Subcutaneous abdominal adipose tissue (tissue), 5 donors: Measurements from ENCODE around the gene TMEM266.

Source experiments
- H3K27ac ChIP-seq: one replicate; pipeline ENCODE4 v1.7.0; 2013; ENCODE audit warnings: low read depth, mild to moderate bottlenecking, inconsistent platforms, low read length, moderate library complexity
- H3K27me3 ChIP-seq, 5 donors: one replicate each; pipeline ENCODE4 v1.7.0; 2013; ENCODE audit warnings: low read length in 5 of 5, inconsistent platforms in 1 of 5; ENCODE audit not compliant: control insufficient read depth in 5 of 5, insufficient read depth in 4 of 5
- H3K36me3 ChIP-seq, 5 donors: one replicate each; pipeline ENCODE4 v1.7.0; 2013; ENCODE audit warnings: low read length in 5 of 5; ENCODE audit not compliant: control insufficient read depth in 5 of 5, insufficient read depth in 5 of 5
- H3K4me1 ChIP-seq, 5 donors: one replicate each; pipeline ENCODE4 v1.7.0; 2013; ENCODE audit warnings: low read length in 5 of 5, mild to moderate bottlenecking in 3 of 5, moderate library complexity in 1 of 5; ENCODE audit not compliant: control insufficient read depth in 5 of 5, insufficient read depth in 5 of 5
- H3K4me3 ChIP-seq, 5 donors: one replicate each; pipeline ENCODE4 v1.7.0; 2013; ENCODE audit warnings: low read length in 5 of 5, low read depth in 1 of 5
- H3K9ac ChIP-seq, 5 donors: one replicate each; pipeline ENCODE4 v1.7.0; 2013; ENCODE audit warnings: low read length in 5 of 5, mild to moderate bottlenecking in 4 of 5, moderate library complexity in 3 of 5
- H3K9me3 ChIP-seq, 5 donors: one replicate each; pipeline ENCODE4 v1.7.0; 2013; ENCODE audit warnings: low read length in 5 of 5; ENCODE audit not compliant: control insufficient read depth in 5 of 5
- donor health status: healthy.
- donor health status: healthy.
- donor health status: healthy.
- donor health status: healthy.
- donor health status: healthy.

Gene TMEM266

DNA sequence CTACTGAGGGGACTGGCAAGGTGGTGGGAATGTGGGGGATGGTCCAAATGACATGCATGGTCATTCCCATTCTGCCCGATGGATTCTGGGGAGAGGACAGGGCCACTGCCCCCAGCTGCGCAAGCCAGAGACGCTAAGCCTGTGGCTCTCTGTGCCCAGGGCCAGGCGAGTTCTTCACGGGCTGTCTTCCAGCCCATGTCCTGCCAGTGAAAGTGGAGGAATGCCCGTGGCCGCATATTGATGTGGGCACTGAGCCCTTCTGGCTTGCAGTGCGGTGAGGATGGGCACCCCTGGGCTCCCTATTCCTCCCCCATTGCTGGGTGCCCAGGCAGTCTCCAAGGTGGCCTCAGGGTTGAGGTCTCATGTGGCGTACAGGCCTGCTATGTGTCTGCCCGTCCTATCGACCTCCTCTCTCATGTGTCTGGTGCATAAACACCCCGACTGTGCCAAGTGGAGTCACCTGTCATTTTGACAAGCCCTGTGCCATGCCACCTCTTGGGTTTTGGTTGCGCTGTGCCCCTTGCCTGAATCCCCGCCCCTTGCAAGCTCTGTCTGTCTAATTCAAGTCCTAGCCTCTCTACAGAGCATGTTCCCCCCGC is 116.8 kb downstream of the TMEM266 start:
- peaks cover 0 to 14% (median 10%) of the 10 kb centered on the region in 5 donors for H3K4me1 ChIP-seq
- no peaks in the 10 kb centered on the region for H3K36me3 ChIP-seq
- H3K27me3 ChIP-seq: peaks cover 0 to 43% (median 22%) of the 10 kb centered on the region in 5 donors
- H3K4me3 ChIP-seq: no peak overlapping the region
- no peak overlapping the region for H3K27ac ChIP-seq
- peaks cover 0 to 7% (median 0%) of the 10 kb centered on the region in 5 donors for H3K9me3 ChIP-seq
- no peak overlapping the region for H3K9ac ChIP-seq

DNA sequence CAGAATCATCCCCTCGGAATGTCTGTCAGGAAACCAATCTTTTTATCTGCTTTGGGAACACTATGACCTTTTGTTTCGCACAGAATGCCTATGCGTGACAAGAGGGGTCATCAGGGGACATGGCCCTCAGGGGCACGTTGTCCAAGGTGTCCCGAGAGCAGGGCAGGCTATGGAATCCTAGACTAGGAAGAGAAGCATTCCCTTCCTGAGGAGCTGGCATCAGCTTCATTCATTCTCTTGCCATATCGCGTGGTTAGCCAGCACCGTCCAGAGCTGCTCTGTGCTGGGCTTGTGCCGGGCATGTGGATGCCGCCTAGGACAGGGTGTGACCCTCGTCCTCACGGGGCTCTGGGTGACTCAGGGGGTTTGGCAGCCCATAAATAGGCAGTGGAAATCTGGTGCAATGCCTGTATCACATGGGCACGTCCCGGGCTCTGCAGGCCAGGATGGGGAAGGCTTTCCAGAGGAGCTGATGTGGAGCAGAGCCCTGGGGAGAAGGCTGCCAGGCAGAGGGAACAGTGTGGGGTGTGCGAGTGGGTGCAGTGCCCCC is 117.8 kb downstream of the TMEM266 start:
- H3K27me3 ChIP-seq: peaks cover 0 to 43% (median 22%) of the 10 kb centered on the region in 5 donors
- H3K4me3 ChIP-seq: no peak overlapping the region
- no peak overlapping the region for H3K27ac ChIP-seq

GRCh38 chr15:76178296-76179000 is 118.7 kb downstream of the TMEM266 start:
- H3K36me3 ChIP-seq: no peaks in the 10 kb centered on the region
- no peak overlapping the region for H3K9ac ChIP-seq
- peaks cover 0 to 7% (median 0%) of the 10 kb centered on the region in 5 donors for H3K9me3 ChIP-seq
- no peak overlapping the region for H3K27ac ChIP-seq
- no peak overlapping the region for H3K4me3 ChIP-seq
- H3K4me1 ChIP-seq: peaks cover 0 to 14% (median 10%) of the 10 kb centered on the region in 5 donors
- peaks cover 0 to 40% (median 22%) of the 10 kb centered on the region in 5 donors for H3K27me3 ChIP-seq

More for the DNA sequence above, 117.8 kb downstream of the TMEM266 start:
- peaks cover 0 to 14% (median 10%) of the 10 kb centered on the region in 5 donors for H3K4me1 ChIP-seq
- no peaks in the 10 kb centered on the region for H3K36me3 ChIP-seq
- H3K9me3 ChIP-seq: peaks cover 0 to 7% (median 0%) of the 10 kb centered on the region in 5 donors
- no peak overlapping the region for H3K9ac ChIP-seq

DNA sequence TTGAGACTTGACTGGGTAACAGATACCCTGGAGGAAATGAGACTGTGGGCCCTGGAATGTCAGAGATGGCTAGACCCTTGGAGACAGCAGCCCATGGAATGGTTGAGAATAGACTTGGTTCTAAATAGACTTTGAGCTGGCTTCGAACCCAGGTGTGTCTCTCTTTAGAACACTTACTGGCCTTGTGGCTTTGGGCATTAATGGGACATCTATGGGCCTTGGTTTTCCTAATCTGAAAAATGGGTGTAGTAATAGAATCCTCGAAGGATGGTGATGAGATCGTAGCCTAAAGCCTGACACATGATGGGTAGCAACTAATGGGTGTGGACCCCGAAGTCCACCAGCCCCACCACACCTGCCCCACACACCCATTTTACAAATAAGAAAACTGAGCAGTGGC is 119.2 kb downstream of the TMEM266 start:
- no peak overlapping the region for H3K27ac ChIP-seq
- no peaks in the 10 kb centered on the region for H3K36me3 ChIP-seq
- H3K4me3 ChIP-seq: no peak overlapping the region
- H3K27me3 ChIP-seq: peaks cover 2 to 40% (median 22%) of the 10 kb centered on the region in 5 donors
- H3K9ac ChIP-seq: no peak overlapping the region
- peaks cover 0 to 14% (median 11%) of the 10 kb centered on the region in 5 donors for H3K4me1 ChIP-seq
- H3K9me3 ChIP-seq: peaks cover 0 to 5% (median 0%) of the 10 kb centered on the region in 5 donors

- no peak overlapping the region for H3K9ac ChIP-seq
- peaks cover 2 to 45% (median 26%) of the 10 kb centered on the region in 5 donors for H3K27me3 ChIP-seq
- H3K9me3 ChIP-seq: peaks cover 0 to 2% (median 0%) of the 10 kb centered on the region in 5 donors
- H3K27ac ChIP-seq: no peak overlapping the region
- H3K4me3 ChIP-seq: no peak overlapping the region
- peaks cover 0 to 15% (median 11%) of the 10 kb centered on the region in 5 donors for H3K4me1 ChIP-seq
- H3K36me3 ChIP-seq: no peaks in the 10 kb centered on the region
Observed at GRCh38 chr15:76180321-76180720, 120.5 kb downstream of the TMEM266 start.

DNA sequence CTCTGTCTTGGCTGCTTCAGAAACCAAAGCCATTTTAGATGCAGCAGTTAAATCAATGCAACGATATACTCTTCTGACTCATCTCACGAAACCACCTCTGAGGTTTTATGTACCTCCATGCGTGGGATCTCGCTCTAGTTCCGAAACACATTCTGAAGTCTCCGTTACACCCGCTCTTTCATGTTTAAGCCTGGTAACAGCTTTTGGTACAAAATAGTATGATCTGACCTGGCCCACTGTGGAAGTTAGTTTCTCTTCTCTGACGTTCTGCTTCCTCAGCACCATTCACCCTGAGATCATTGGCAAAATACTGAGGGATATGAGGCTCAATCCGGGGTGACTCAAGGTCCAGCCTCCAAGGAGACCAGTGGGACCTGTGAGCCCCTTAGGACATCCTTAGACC is 121.9 kb downstream of the TMEM266 start:
- peaks cover 0 to 2% (median 0%) of the 10 kb centered on the region in 5 donors for H3K9me3 ChIP-seq
- no peaks in the 10 kb centered on the region for H3K36me3 ChIP-seq
- H3K27ac ChIP-seq: no peak overlapping the region
- no peak overlapping the region for H3K4me3 ChIP-seq
- peaks cover 5 to 46% (median 34%) of the 10 kb centered on the region in 5 donors for H3K27me3 ChIP-seq
- no peak overlapping the region for H3K9ac ChIP-seq
- peaks cover 0 to 15% (median 11%) of the 10 kb centered on the region in 5 donors for H3K4me1 ChIP-seq

- Histone ChIP-seq H3K4me1 (peaks cover 0 to 9% (median 0%) of the 10 kb centered on the region in 5 donors), H3K27ac (no peak overlapping the region), H3K27me3 (peaks cover 6 to 37% (median 20%) of the 10 kb centered on the region in 5 donors), H3K4me3 (no peak overlapping the region), H3K9ac (no peak overlapping the region), H3K36me3 (no peaks in the 10 kb centered on the region), H3K9me3 (no peaks in the 10 kb centered on the region)
Observed at GRCh38 chr15:76183930-76184649, 124.3 kb downstream of the TMEM266 start.

DNA sequence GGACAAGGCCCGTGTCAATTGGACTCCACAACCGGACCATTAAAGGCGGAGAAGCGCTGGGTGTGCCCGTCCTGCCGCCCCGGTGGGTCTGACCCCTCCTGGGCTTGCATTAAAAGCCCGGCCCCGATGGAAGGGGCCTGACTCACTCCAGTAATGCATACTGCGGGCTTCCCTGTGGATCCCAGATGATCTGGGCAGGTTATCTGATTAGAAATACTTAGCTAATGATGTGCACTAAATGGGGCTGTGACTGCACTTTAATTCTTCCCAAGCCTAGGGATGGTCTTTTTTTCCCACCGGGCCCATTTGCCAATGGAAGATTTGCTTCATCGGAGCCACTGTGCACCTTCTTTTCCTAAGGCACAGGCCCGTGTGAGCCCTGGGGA is 124.9 kb downstream of the TMEM266 start:
- H3K36me3 ChIP-seq: no peaks in the 10 kb centered on the region
- H3K4me1 ChIP-seq: peaks cover 0 to 9% (median 0%) of the 10 kb centered on the region in 5 donors
- no peaks in the 10 kb centered on the region for H3K9me3 ChIP-seq
- no peak overlapping the region for H3K4me3 ChIP-seq
- peaks cover 10 to 37% (median 23%) of the 10 kb centered on the region in 5 donors for H3K27me3 ChIP-seq
- H3K27ac ChIP-seq: no peak overlapping the region
- no peak overlapping the region for H3K9ac ChIP-seq

DNA sequence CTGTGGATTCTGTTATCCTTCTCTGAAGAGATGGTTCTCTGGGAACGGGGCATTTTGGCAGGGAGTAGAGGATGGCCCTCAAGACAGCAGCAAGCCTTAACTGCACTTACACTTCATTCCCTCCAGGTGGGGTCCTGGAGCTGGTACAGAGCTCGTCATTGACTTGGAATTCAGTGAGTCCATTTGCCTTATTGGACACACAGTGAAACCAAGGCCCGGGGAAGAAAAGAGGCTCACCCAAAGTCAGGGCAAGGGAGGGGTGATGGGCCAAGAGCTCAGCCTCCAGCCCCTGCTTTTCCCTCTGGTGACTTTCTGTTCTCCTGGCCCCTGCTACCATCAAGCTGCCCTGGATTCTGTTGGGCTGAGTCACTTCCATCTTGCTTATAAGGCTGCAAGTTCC is 125.9 kb downstream of the TMEM266 start:
- H3K27me3 ChIP-seq: peaks cover 10 to 44% (median 32%) of the 10 kb centered on the region in 5 donors

More for the DNA sequence above, 125.9 kb downstream of the TMEM266 start:
- Histone ChIP-seq H3K4me1 (peaks cover 0 to 12% (median 6%) of the 10 kb centered on the region in 5 donors), H3K4me3 (no peak overlapping the region), H3K9ac (no peak overlapping the region), H3K36me3 (no peaks in the 10 kb centered on the region), H3K9me3 (no peaks in the 10 kb centered on the region), H3K27ac (no peak overlapping the region)
